ENCODE results near the gene DUSP14.

Gene DUSP14

DNA sequence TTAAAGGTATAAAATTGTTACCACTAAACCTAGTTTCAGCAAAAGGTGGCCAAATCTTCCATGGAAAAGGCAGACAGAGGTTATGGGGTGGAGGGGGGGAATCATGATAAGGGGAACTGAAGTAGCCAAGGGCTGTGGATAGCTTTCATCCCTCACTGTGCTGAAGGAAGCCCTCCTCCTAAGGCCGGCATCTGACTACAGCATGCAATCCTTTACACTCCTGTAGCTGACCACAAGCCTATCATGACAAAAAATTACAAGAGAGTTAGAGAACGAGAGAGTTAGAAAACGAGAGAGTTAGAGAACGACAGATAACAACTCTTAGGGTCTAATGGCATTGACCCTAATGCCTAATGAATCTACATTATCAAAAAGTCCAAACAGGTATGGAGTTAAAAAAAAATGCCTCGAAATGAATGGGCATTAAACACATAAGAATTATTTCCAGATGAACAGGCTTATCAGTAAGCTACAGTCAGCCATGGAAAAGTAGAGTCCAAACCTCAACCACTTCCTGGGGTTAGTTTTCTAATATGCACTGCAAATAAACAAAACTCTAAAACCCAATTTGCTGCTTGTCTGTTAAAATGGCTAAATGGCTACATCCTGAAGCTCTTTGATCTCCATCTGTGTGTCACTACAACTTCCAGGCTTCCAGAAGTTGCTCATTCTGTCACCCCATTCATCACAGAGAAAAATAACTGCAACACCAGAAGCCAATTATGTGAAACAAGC lies 29.7 kb downstream of the DUSP14 start:
- Histone ChIP-seq H3K27me3 (ENCODE audit: insufficient read depth, low read depth, severe bottlenecking) (no peaks in the 10 kb centered on the region), H3K36me3 (peaks cover 47% of the 10 kb centered on the region), H3K4me3 (ENCODE audit: low read depth, low read length) (no peak overlapping the region), H3K27ac (no peak overlapping the region), H3K9me3 (ENCODE audit: severe bottlenecking) (no peaks in the 10 kb centered on the region)
- no peak for DNase-seq
- TF ChIP-seq, protein P1, sequence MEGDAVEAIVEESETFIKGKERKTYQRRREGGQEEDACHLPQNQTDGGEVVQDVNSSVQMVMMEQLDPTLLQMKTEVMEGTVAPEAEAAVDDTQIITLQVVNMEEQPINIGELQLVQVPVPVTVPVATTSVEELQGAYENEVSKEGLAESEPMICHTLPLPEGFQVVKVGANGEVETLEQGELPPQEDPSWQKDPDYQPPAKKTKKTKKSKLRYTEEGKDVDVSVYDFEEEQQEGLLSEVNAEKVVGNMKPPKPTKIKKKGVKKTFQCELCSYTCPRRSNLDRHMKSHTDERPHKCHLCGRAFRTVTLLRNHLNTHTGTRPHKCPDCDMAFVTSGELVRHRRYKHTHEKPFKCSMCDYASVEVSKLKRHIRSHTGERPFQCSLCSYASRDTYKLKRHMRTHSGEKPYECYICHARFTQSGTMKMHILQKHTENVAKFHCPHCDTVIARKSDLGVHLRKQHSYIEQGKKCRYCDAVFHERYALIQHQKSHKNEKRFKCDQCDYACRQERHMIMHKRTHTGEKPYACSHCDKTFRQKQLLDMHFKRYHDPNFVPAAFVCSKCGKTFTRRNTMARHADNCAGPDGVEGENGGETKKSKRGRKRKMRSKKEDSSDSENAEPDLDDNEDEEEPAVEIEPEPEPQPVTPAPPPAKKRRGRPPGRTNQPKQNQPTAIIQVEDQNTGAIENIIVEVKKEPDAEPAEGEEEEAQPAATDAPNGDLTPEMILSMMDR (IDR thresholded peaks at IDR 0.05; ENCODE audit: low read depth, low read length), result no peak

DNA sequence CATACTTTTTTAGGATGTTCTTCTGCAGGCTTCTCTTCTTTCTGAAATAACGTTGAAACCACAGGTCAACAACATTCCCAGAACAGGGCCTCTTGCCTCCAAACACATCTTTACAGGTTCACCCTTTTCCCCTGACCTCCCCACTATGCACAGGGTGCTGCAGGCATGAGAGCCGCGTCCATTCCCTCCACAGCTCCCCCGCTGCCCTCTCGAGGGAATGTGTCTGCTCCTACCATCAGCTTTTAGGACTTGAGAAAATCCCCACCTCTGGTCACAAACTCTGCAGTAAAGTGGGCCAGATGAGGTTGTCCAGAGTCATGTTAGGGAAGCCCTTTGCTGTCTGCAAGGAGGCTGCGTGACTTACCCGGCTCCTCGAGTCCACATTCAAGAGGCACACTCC lies 30.5 kb downstream of the DUSP14 start:
- Histone ChIP-seq H3K27ac (no peak overlapping the region), H3K4me3 (ENCODE audit: low read depth, low read length) (no peak overlapping the region), H3K9me3 (ENCODE audit: severe bottlenecking) (no peaks in the 10 kb centered on the region), H3K27me3 (ENCODE audit: insufficient read depth, low read depth, severe bottlenecking) (no peaks in the 10 kb centered on the region), H3K36me3 (peaks cover 42% of the 10 kb centered on the region)
- no peak for DNase-seq
- TF ChIP-seq, protein P1 (IDR thresholded peaks at IDR 0.05; ENCODE audit: low read depth, low read length), result no peak

DNA sequence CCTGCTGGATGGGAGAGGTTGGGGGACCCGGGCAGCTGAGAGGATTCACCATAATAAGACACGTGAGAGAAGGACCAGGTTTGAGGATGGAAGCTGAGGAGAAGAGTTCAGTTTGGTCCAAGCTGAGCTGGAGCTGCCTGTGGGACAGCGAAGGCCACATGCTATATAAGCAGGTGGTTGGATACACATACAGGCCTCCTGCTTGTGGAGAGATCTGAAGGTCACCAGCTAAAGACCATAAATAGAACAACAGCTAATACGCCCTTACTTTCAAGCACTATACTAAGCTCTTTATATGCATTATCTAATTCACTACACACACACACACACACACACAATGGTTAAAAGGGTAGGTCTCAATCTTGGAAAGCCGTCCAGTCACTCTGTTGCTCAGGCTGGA lies 32.1 kb downstream of the DUSP14 start:
- Histone ChIP-seq H3K9me3 (ENCODE audit: severe bottlenecking) (no peaks in the 10 kb centered on the region), H3K27me3 (ENCODE audit: insufficient read depth, low read depth, severe bottlenecking) (no peaks in the 10 kb centered on the region), H3K36me3 (peaks cover 32% of the 10 kb centered on the region), H3K27ac (no peak overlapping the region), H3K4me3 (ENCODE audit: low read depth, low read length) (no peak overlapping the region)
- TF ChIP-seq, protein P1 (IDR thresholded peaks at IDR 0.05; ENCODE audit: low read depth, low read length), result no peak
- no peak for DNase-seq

DNA sequence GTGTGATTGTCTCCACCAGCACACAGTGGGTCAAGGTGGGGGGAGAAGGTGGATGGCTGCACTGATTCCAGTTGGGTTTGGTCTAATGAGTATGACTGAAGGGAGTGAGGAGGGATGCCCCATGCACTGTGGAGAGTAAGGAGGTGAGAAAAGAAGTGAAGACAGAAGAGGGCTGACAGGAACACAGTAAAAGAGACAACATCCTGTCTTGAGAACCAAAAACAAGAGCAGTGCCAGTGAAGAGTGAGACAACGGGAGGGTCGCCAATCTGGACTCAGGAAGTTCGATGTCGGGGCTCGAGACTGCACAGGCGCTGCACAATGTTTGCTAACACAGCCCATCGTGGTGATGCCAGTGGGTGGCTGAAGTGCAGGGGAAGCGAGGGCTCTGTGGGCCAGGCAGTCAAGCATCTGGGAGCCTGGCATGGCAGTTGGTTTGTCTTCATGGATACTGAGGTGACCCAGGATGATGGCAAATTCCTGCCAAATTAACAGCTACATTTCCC lies 34.1 kb downstream of the DUSP14 start:
- Histone ChIP-seq H3K27me3 (ENCODE audit: insufficient read depth, low read depth, severe bottlenecking) (no peaks in the 10 kb centered on the region), H3K27ac (no peak overlapping the region), H3K36me3 (peaks cover 18% of the 10 kb centered on the region), H3K4me3 (ENCODE audit: low read depth, low read length) (no peak overlapping the region), H3K9me3 (ENCODE audit: severe bottlenecking) (no peaks in the 10 kb centered on the region)
- TF ChIP-seq, protein P1 (IDR thresholded peaks at IDR 0.05; ENCODE audit: low read depth, low read length), result no peak
- no peak for DNase-seq

DNA sequence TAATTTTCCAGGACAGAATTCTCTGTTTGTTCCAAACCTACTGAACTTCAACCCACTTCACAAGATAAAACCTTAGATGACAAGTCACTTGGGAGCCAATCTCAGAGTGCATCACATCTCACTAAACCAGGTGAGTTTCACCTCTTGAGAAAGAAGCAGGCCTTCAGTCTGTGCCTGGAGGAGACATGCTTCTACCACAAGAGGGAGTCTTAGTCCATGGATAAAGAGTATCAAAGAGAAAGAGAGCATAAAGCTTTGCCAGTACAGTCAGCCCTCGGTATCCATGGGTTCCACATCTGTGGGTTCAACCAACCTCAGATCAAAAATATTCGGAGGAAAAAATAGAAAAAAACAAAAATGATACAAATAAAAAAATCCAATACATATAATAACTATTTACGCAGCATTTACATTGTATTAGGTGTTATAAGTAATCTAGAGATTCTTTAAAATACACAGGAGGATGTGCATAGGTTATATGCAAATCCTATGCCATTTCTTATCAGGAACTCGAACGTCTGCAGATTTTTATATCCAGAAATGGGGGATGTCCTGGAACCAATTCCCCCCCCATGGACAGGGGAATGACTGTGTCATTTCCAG lies 37.7 kb downstream of the DUSP14 start:
- Histone ChIP-seq H3K9me3 (ENCODE audit: severe bottlenecking) (no peaks in the 10 kb centered on the region), H3K36me3 (peaks cover 13% of the 10 kb centered on the region), H3K27me3 (ENCODE audit: insufficient read depth, low read depth, severe bottlenecking) (no peaks in the 10 kb centered on the region), H3K4me3 (ENCODE audit: low read depth, low read length) (no peak overlapping the region), H3K27ac (no peak overlapping the region)
- peak; percentile 38 for DNase-seq
- TF ChIP-seq, protein P1 (IDR thresholded peaks at IDR 0.05; ENCODE audit: low read depth, low read length), result peak; percentile 69
